Pons (tissue), 1 donor: ENCODE results near the gene SEMA6B.
"Not testable (repeated sequence)": the region's sequence is repeated elsewhere in the genome, so short reads cannot be mapped to it uniquely, and the experiment has no call there.

ENCODE experiments used
- DNase-seq: peaks from one replicate; pipeline ENCODE4 v3.0.0-alpha.2; 2016; ENCODE audit warnings: low spot score

SEMA6B gene, protein sequence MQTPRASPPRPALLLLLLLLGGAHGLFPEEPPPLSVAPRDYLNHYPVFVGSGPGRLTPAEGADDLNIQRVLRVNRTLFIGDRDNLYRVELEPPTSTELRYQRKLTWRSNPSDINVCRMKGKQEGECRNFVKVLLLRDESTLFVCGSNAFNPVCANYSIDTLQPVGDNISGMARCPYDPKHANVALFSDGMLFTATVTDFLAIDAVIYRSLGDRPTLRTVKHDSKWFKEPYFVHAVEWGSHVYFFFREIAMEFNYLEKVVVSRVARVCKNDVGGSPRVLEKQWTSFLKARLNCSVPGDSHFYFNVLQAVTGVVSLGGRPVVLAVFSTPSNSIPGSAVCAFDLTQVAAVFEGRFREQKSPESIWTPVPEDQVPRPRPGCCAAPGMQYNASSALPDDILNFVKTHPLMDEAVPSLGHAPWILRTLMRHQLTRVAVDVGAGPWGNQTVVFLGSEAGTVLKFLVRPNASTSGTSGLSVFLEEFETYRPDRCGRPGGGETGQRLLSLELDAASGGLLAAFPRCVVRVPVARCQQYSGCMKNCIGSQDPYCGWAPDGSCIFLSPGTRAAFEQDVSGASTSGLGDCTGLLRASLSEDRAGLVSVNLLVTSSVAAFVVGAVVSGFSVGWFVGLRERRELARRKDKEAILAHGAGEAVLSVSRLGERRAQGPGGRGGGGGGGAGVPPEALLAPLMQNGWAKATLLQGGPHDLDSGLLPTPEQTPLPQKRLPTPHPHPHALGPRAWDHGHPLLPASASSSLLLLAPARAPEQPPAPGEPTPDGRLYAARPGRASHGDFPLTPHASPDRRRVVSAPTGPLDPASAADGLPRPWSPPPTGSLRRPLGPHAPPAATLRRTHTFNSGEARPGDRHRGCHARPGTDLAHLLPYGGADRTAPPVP

GRCh38 chr19:4559569-4559968 lies at the start of gene SEMA6B:
Gene SEMA6B (minus strand): TSS chr19:4559684. CDS start chr19:4558457, 1,227 bp downstream.
- peak; percentile 55 for DNase-seq

GRCh38 chr19:4606921-4607678 lies 47.6 kb upstream of the SEMA6B start:
- no peak for DNase-seq

- no peak for DNase-seq
Observed at GRCh38 chr19:4606181-4606580, 46.7 kb upstream of the SEMA6B start.

DNA sequence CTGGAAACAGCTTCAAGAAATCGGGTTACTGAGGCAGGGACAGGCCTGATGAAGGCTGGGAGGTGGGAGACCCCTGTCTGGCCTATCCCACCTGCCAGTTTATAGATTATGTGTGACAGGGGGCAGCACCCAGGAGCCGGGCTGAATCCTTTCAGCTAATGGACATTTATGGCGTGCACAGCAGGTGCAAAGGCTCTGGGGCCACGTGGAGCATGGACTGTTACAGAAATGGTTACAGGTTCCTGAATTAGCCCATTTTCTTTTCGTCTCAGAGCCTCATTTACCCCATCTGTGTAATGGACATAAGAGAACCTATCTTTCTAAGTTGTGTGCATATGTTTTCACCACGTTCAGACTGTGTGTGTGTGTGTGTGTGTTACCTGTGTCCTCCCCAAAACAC lies 45.4 kb upstream of the SEMA6B start:
- DNase-seq, result no peak

- DNase-seq, result no peak
Observed at GRCh38 chr19:4602915-4603314, 43.4 kb upstream of the SEMA6B start.

GRCh38 chr19:4602173-4602788 lies 42.8 kb upstream of the SEMA6B start:
- DNase-seq, result no peak

GRCh38 chr19:4600893-4601292 lies 41.4 kb upstream of the SEMA6B start:
- DNase-seq, result no peak

DNA sequence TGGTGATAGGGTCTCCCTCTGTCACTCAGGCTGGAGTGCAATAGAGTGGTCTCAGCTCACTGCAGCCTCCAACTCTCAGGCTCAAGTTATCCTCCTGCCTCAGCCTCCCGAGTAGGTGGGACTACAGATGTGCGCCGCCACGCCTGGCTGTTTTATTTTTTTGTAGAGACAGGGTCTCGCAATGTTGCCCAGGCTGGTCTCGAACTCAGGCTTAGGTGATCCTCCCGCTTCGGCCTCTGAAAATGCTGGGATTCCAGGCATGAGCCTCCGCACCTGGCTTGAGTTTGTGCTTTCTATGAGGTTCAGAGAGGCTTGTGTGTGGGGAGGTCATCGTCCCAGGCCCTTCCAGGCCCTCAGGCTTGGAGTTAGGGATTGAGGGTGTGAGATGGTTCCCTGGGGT lies 40.6 kb upstream of the SEMA6B start:
- DNase-seq, result no peak

DNA sequence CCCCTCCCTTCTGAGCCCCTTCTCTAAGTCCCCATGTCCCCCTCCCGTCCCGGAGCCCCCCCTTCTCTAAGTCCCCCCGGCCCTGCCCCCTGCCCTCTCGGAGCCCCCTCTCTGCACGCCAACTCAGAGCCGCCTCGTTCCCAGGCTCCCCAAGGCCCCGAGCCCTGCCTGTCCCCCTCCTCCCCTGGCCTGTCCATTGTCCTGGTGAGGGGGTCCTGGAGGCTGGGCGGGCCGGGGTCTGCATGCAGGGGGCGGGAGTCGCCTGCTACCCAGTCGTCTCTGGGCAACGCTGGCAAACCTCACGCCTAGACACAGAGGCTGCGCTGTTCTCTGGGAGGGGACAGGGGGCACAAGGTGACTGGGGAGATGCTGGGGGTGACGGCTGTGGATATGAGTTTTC lies 39.2 kb upstream of the SEMA6B start:
- no peak for DNase-seq

- no peak for DNase-seq
Observed at GRCh38 chr19:4597975-4598671, 38.6 kb upstream of the SEMA6B start.

GRCh38 chr19:4597278-4597974 lies 37.9 kb upstream of the SEMA6B start:
- no peak for DNase-seq

- DNase-seq, result no peak
Observed at GRCh38 chr19:4596033-4596904, 36.8 kb upstream of the SEMA6B start.

DNA sequence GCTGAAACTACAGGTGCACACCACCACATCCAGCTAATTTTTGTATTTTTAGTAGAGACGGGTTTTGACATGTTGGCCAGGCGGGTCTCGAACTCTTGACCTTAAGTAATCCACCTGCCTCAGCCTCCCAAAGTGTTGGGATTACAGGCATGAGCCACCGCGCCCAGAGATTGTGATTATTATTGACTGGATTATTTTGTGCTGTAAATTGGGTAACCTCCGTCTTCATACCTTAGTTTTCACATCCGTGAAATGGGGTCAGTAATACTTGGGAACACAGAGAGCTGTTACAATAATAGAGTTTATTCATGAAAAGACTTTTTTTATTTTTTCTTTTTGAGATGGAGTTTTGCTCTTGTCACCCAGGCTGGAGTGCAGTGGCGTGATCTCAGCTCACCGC lies 35.7 kb upstream of the SEMA6B start:
- DNase-seq, result not testable (repeated sequence)

- DNase-seq, result no peak
Observed at GRCh38 chr19:4594201-4594600, 34.7 kb upstream of the SEMA6B start.

- DNase-seq, result no peak
Observed at GRCh38 chr19:4593409-4593851, 33.9 kb upstream of the SEMA6B start.

GRCh38 chr19:4592445-4592844 lies 33.0 kb upstream of the SEMA6B start:
- DNase-seq, result no peak

GRCh38 chr19:4591320-4591719 lies 31.8 kb upstream of the SEMA6B start:
- DNase-seq, result no peak

GRCh38 chr19:4590559-4590958 lies 31.1 kb upstream of the SEMA6B start:
- DNase-seq, result no peak

DNA sequence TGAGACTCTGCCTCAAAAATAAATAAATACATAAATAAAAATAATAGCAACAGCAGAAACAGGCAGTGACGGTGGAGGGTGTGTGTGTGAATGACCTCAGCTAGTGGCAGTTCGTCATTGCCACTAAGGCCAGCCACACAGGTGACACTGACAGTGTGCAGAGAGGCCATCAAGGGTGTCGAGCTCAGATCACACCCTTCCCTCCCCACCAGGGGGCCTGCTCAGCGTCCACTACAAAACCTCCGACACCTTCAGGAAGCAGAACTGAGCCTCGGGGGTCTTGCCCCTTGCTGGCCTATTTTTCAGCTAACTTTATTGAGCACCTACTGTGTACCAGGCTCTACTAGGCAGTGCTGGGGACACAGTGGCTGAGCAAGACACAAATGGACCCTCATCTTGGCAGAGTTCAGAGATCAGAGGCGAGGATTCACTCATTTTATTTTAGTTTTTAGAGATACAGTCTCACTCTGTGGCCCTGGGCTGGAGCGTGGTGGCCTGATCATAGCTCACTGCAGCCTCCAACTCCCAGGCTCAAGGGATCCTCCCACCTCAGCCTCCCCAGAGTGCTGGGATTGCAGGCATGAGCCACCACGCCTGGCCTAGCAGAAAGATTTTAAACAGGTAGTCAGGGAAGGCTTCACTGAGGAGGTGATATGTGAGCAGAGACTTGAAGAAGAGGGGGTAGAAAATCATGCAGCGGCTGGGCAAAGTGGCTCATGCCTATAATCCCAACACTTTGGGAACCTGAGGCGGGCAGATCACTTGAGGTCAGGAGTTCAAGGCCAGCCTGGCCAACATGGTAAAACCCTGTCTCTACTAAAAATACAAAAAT lies 30.3 kb upstream of the SEMA6B start:
- no peak for DNase-seq
